IPS DF 6.9 (cell line): ENCODE measurements around the gene CASTOR1.
"Not testable (repeated sequence)": the region's sequence is repeated elsewhere in the genome, so short reads cannot be mapped to it uniquely, and the experiment has no call there.

Source experiments
- DNase-seq: peaks from one replicate; pipeline ENCODE4 v3.0.0-alpha.2; 2013; ENCODE audit warnings: low read depth, low spot score
- H3K27ac ChIP-seq: one replicate; pipeline ENCODE4 v1.5.1; 2013; ENCODE audit warnings: low read length, control low read depth
- H3K27me3 ChIP-seq: 2 replicates; pipeline ENCODE4 v1.6.1; 2013; ENCODE audit warnings: mild to moderate bottlenecking, low read length; ENCODE audit not compliant: control insufficient read depth, insufficient read depth
- H3K36me3 ChIP-seq: 2 replicates; pipeline ENCODE4 v1.6.1; 2013; ENCODE audit warnings: low read length; ENCODE audit not compliant: control insufficient read depth, insufficient read depth
- H3K4me1 ChIP-seq: 2 replicates; pipeline ENCODE4 v1.6.1; 2013; ENCODE audit warnings: low read length; ENCODE audit not compliant: control insufficient read depth, insufficient read depth
- H3K4me3 ChIP-seq: 2 replicates; pipeline ENCODE4 v1.5.1; 2013; ENCODE audit warnings: mild to moderate bottlenecking, low read length
- H3K9me3 ChIP-seq: 2 replicates; pipeline ENCODE4 v1.6.1; 2013; ENCODE audit warnings: low read length, inconsistent platforms; ENCODE audit not compliant: control insufficient read depth, insufficient read depth
- WGBS: extraction: QIAGEN DNeasy Blood & Tissue Kit; methylation state at CpG from one replicate; pipeline ENCODE4 v1.1.7; 2013; ENCODE audit warnings: mixed read lengths, missing lambda C conversion rate; ENCODE audit not compliant: insufficient read length, insufficient coverage; 5-methylcytosine and 5-hydroxymethylcytosine counted together

The CASTOR1 gene

DNA sequence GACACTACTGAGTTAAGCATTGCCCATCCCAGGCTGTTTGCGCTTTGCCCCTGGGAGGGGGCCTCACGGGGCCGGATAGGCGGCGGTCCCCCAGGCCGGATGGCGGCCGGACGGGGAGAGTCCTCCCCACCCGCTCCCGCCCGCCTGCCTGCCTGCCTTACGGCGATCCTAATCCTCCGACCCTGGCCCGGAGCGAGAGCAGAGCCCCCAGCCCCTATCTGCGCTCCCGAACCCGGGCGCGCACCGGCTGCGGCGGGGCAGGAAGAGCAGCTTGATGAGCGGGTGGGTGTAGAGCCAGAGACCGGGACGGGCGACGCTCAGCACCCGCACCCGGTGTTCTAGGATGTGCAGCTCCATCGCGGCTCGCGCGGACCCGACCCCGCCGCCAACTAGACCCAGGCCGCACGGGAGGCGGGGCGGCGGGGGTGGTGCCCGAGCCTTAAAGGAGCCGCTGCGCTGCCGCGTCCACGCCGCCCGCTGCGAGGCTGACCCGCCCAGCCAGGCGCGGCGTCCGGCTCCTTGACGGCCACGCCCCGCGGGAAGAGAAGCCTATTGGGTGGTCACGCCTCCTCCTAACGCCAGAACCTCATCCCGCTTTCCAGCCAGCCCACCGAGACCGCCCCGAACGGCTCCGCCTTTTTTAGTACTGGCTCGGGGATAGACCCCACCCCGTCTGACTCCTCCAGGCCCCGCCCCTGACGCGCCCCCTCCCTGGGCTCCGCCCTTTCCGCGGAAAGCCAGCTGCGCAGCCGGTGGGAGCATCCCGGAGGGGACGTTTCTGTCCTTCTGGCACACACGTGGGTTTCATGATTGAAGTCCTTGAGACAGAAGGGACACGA lies at the start of gene CASTOR1:
CASTOR1 (minus strand) TSS at position 365 of the 839 bp plus-strand sequence; CDS start at position 357, 8 bp downstream.
- no peaks in the 10 kb centered on the region for H3K36me3 ChIP-seq
- no CpG with 5 or more reads among the region's 85 CpGs for WGBS

DNA sequence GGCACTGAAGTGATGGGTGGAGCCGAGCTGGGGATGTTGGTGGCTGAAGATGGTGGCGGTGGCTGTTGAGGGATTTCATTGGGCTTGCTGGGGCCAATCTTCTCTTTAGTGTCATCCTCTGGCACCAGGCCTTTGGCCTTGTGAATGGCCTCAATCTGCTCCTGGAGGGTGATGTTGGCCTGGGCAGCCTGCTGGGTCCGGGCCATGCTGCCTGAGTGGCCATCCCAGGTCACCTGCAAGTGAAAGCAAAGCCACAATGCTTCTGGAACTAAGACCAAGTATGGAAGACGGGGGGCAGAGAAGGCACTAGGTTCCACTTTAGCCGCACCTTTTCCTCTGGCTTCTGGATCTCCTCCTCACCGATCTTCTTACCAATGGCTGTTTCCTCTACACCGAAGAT lies 49.5 kb upstream of the CASTOR1 start:
- Histone ChIP-seq H3K36me3 (peaks cover 87% of the 10 kb centered on the region), H3K27me3 (no peaks in the 10 kb centered on the region), H3K27ac (no peak overlapping the region), H3K9me3 (no peaks in the 10 kb centered on the region; the same call in 1 of the 2 replicates), H3K4me1 (no peaks in the 10 kb centered on the region), H3K4me3 (no peak overlapping the region)
- no peak for DNase-seq
- no CpG with 5 or more reads among the region's 7 CpGs for WGBS

More for the DNA sequence above, at the start of gene CASTOR1:
- DNase-seq, result peak; percentile 94
- Histone ChIP-seq H3K27ac (no peak within 1 kb of the TSS), H3K4me3 (peak within 1 kb of the TSS; percentile 76), H3K4me1 (peaks cover 5% of the 10 kb centered on the region), H3K9me3 (no peaks in the 10 kb centered on the region), H3K27me3 (no peaks in the 10 kb centered on the region)

DNA sequence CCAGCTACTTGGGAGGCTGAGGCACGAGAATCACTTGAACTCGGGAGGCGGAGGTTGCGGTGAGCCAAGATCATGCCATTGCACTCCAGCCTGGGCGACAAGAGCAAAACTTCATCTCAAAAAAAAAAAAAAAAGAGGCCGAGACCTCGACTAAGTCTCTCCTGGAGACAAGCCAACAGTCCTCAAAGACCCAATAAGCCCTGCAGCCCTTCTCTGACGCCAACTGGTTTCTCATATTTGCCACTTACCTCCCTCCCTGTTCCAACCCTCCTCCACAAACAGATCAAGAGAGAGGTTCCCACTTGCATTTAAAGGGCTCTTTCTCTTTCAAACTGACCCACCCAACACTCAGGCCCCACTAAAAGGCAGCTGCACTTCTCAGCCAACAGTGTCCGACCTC lies 49.0 kb upstream of the CASTOR1 start:
- DNase-seq, H3K9me3 ChIP-seq, H3K4me1 ChIP-seq, H3K4me3 ChIP-seq, H3K27me3 ChIP-seq, H3K27ac ChIP-seq: not testable (repeated sequence)
- H3K36me3 ChIP-seq, result peaks cover 87% of the 10 kb centered on the region
- no CpG with 5 or more reads among the region's 9 CpGs for WGBS

DNA sequence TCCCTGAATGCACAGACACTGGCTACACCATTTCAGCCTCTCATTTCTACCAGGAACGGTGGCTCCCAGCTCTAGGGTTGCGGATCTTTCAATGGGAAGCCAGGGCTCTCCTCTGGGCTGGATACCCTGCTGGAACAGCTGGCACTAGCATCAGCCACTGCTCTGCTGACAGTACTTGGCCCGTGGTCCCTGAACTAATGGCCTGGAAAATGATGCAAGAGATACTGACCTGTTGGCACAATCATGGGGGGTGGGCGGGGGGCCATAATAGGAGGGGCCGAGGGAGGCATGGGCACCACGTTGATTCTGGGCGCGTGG lies 48.1 kb upstream of the CASTOR1 start:
- no CpG with 5 or more reads among the region's 8 CpGs for WGBS
- Histone ChIP-seq H3K9me3 (no peaks in the 10 kb centered on the region; the same call in 1 of the 2 replicates), H3K4me3 (no peak overlapping the region), H3K27ac (no peak overlapping the region), H3K27me3 (no peaks in the 10 kb centered on the region), H3K36me3 (peaks cover 78% of the 10 kb centered on the region), H3K4me1 (no peaks in the 10 kb centered on the region)
- DNase-seq, result no peak

DNA sequence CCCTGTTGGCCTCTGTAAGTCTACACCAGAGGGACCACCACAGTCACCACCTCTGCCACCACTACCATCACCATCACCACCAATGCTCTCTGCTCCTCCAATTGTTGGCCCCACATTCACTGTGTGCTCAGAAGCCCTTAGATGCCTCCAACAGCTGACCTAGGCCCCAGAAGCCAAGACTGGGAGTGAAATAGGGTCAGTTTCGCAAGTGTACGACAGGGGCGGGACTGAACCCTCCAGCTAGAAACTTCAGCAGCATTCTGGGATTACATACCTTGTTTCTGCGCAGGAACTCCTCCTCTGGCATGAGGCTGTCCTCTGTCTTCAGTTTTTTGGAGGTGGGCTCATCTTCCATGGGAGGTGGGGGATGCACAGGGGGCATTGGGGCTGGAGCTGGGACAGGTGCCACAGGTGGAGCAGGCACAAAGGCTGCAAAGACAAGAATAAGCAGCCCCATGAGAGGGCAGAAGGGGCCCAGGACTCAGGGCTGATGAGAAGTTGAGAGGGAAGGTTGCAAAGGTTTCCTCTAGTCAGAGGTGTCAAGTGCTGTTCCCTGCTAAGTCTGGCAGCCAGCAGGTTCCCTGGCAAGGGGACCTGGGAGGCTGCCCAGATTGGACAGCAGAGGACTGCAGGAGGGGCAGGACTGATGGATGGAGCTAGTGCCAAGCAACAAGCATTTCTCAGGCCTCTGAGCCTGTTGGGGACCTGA lies 47.6 kb upstream of the CASTOR1 start:
- Histone ChIP-seq H3K36me3 (peaks cover 73% of the 10 kb centered on the region), H3K4me1 (no peaks in the 10 kb centered on the region), H3K27ac (no peak overlapping the region), H3K27me3 (no peaks in the 10 kb centered on the region), H3K9me3 (no peaks in the 10 kb centered on the region; the same call in 1 of the 2 replicates), H3K4me3 (no peak overlapping the region)
- DNase-seq, result no peak
- no CpG with 5 or more reads among the region's 4 CpGs for WGBS

DNA sequence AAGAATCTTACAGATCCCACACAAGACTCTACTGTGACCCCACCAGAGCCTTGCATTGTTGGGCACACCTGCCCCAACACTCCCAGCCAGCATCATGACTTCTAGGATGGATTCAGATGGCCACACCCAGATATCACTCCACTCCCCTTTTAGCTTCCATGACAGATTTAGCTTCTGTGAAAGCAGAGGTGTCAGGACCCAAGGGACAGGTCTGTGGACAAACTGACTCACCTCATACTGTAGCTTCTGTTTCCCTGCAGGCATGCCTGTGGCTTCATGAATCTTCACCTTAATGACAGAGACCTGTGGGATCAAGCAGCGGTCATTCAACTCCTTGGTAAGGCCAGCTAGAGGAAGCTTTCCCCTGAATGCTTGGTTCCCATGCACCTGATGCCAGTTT lies 45.9 kb upstream of the CASTOR1 start:
- Histone ChIP-seq H3K36me3 (peaks cover 56% of the 10 kb centered on the region), H3K27ac (no peak overlapping the region), H3K4me3 (no peak overlapping the region), H3K4me1 (no peaks in the 10 kb centered on the region), H3K9me3 (no peaks in the 10 kb centered on the region), H3K27me3 (no peaks in the 10 kb centered on the region)
- DNase-seq, result no peak
- no CpG with 5 or more reads among the region's 1 CpG for WGBS

DNA sequence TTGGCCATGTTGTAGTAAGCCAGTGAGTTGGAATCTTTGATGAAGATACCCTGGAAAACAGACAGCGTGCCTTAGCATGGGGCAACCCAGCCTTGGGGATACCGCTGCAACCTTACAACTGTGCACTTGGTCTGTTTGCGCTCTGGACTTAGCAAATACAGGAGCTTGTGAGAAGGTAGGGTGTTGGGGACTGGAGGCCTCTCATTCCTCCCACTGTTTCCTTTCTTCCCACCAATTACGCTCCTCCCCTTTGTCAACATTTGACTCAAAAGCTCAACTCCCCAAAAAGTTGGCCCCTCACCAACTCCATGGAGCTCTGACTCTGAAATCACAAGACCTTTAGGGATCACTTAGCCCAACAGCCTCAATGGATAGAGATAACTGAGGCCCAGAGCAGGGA lies 45.3 kb upstream of the CASTOR1 start:
- Histone ChIP-seq H3K9me3 (no peaks in the 10 kb centered on the region), H3K27ac (no peak overlapping the region), H3K27me3 (no peaks in the 10 kb centered on the region), H3K36me3 (peaks cover 50% of the 10 kb centered on the region), H3K4me3 (no peak overlapping the region), H3K4me1 (no peaks in the 10 kb centered on the region)
- no CpG with 5 or more reads among the region's 4 CpGs for WGBS
- no peak for DNase-seq

DNA sequence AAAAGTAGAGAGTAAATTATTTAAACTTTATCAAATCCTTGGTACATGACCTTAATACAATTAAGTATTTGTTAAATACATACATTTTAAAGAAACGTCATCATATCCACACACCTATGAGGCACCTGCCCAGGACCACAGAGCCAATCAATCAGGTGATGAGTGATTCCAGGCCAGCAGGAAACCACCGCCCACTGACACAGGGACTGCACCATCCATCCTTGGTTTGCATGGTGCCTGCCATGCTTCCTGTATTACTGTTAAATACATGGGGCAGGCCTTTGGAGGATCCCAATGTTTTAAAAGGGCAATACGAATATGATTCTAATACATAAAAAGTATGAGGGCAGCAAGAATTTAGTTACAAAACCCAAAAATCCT lies 44.4 kb upstream of the CASTOR1 start:
- no peaks in the 10 kb centered on the region for H3K9me3 ChIP-seq
- H3K4me1 ChIP-seq, result no peaks in the 10 kb centered on the region
- no CpG with 5 or more reads among the region's 3 CpGs for WGBS
- H3K4me3 ChIP-seq, result no peak overlapping the region
- no peak for DNase-seq
- peaks cover 41% of the 10 kb centered on the region for H3K36me3 ChIP-seq
- no peak overlapping the region for H3K27ac ChIP-seq
- no peaks in the 10 kb centered on the region for H3K27me3 ChIP-seq

DNA sequence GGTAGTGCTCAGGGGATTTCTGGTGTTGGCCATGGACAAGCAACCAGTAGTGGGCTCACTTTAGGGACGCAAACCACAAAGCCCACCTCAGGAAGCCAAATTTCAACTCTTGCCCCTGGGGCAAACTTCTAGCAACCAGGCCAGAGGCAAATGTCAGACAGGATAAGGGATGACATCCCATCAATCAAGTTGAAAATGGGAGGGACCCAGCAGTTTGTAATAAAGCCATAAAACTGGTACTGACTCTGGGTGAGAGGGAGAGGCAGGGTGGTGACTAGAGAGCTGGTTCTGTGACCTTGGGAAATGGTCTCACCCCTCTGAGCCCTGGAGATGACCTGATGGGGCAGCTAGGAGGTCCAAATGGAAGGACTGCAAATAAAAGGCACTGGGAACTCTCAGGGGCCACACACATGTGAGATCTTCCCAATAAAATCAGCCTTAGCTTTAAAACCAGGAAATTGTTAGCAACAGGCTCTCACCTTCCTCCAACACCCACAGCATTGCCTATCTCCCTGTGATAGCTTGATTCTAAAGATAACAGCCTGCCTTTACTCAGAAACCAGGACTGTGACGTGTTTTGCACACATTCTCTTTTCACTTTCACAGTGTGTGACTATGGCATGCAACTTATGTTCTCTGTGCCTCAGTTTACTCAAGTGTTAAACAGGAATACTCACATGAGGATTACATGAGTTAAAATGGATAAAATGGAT lies 43.8 kb upstream of the CASTOR1 start:
- H3K9me3 ChIP-seq, result no peaks in the 10 kb centered on the region
- no peak overlapping the region for H3K27ac ChIP-seq
- DNase-seq, result no peak
- WGBS, result no CpG with 5 or more reads among the region's 2 CpGs
- no peaks in the 10 kb centered on the region for H3K4me1 ChIP-seq
- no peaks in the 10 kb centered on the region for H3K27me3 ChIP-seq
- no peak overlapping the region for H3K4me3 ChIP-seq
- peaks cover 38% of the 10 kb centered on the region for H3K36me3 ChIP-seq

DNA sequence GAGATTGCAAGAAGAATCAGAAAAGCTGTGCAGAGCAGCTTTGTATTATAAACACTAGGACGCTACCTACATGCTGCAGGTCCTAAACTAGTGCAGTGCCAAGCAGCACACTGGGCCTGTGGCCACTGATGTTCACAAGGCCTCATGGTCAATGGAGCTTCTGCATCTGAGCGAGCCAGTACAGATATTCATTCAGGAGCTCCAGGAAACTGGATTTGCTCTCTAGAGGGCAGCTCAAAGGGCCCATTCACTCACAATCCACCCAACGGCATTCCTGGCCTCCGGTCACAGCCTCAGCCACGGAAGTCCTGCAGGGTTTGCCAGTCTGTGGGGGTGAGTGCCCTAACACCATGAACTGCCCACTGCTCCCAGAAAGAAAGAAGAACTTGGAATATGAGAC lies 43.2 kb upstream of the CASTOR1 start:
- no peaks in the 10 kb centered on the region for H3K9me3 ChIP-seq
- no peak overlapping the region for H3K27ac ChIP-seq
- peaks cover 33% of the 10 kb centered on the region for H3K36me3 ChIP-seq
- WGBS, result no CpG with 5 or more reads among the region's 5 CpGs
- H3K4me1 ChIP-seq, result no peaks in the 10 kb centered on the region
- no peak for DNase-seq
- no peak overlapping the region for H3K4me3 ChIP-seq
- H3K27me3 ChIP-seq, result no peaks in the 10 kb centered on the region
